GM21423 (cell line): Measurements from ENCODE around the gene ANKRD11.
"Not testable (repeated sequence)": the region's sequence is repeated elsewhere in the genome, so short reads cannot be mapped to it uniquely, and the experiment has no call there.

Source experiments
- ATAC-seq: cut with Tn5 transposase; IDR thresholded peaks from one replicate; pipeline ENCODE4 v1.9.1; 2021; ENCODE audit warnings: mild to moderate bottlenecking, moderate library complexity; ENCODE audit not compliant: unreplicated experiment

Gene ANKRD11

DNA sequence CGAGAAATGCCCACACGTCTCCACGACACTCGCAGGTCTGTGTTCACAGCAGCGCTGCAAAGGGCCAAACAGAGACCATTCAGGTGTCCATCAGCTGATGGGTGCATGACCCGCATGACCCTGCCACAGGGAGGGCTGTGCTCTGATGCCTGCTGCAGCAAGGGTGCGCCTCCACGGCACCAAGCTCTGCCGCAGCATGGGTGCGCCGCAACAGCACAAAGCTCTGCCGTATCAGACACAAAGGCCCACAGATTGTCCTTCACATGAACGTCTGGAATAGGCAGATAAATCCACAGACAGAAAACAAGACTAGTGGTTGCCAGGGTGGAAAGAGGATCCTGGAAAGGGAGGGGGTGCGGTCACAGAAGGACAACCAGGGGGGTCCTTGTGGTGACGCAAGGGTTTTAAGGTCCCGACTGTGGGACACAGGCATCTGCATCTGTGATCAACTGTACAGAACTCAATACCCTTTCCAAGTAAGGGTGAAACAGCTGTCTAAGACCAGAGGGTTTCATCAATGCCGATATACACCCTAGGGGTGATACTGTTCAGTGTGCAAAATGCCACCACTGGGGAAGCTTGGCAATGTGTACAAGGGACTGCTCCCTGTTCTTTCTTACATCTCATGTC lies 121.0 kb downstream of the ANKRD11 start:
- no peak for ATAC-seq

DNA sequence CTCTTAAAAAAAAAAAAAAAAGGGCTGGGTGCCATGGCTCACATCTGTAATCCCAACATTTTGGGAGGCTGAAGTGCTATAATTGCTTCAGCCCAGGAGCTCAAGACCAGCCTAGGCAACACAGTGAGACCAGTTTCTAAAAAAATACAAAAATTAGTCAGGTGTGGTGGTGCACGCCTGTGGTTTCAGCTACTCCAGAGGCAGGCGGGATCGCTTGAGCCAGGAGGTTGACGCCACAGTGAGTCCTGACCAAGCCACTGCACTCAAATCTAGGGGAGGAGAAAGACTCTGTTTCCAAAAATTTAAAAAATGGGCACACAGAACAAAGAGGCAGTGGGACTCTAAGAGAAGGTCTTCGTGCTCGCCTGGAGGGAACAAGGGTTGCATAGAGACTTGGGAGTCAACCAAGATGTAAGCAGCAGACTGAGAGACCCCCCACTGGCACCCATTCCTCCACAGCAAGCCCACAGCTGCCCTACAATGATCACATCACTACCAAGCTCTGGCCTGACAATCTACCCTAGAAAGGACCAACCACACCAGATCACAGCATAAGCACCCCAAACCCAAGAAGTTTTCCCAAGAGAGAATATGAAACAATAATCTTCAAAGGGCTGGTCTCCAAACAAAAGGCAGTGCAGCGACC lies 121.6 kb downstream of the ANKRD11 start:
- no peak for ATAC-seq

DNA sequence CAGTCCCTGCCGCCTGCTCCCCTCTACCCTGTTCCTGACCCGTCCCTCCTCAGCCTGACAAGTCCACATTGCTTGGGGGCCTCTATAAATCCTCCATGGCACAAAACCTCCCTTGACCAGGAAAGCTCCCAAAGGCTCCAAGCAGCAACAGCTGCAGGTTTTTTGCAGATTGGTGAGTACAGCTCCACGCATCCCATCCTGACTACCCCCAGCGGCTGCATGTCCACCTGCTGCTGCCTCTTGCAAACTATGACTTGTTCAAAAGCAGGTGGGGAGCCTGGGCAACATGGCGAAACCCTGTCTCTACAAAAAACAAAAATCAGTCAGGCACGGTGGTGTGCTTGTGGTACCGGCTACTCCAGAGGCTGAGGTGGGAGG lies 122.8 kb downstream of the ANKRD11 start:
- ATAC-seq = no peak

DNA sequence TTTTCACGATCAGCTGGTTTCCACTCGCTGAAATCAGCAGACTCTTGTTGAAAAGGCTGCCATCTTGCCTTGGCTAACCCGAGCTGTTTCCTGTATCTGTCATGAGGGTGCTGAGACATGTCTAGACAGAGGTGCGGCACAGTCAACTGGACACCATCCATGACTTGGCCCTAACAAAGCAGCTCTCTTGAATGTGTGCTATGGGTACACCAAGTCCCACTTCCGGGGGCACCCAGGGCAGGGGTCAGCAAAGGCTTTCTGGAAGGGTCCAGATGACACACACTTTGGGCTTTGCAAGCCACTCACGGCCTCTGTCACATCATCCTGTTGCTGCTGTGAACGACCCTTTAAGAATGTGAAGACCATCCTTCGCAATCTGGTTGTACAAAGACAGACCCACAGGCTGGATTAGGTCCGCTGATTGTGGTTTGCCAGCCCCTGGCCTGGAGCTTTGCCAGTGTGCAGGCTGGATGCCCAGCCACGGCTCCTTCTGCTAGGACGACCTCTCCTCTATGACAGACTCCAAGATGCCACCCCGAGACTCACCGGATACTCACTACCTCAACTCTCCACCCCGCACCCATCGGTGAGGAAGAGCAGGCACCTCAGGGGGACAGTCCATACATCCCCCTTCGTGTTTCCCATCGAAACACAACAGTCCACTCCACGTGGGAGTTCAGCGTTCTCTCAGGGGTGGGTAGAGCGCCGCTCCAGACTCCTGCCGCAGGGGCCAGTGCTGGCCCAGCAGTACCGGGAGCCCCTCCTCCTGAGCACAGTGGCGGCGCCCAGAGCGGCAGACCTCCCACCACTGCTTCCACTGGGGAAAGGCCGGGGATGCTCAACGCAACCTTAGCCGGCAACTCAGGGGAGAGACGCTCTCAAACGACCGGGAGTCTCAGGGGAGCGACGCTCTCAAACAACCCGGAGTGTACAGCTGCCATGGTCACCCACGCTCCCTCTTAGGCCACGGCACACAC lies 123.5 kb downstream of the ANKRD11 start:
- ATAC-seq = no peak

DNA sequence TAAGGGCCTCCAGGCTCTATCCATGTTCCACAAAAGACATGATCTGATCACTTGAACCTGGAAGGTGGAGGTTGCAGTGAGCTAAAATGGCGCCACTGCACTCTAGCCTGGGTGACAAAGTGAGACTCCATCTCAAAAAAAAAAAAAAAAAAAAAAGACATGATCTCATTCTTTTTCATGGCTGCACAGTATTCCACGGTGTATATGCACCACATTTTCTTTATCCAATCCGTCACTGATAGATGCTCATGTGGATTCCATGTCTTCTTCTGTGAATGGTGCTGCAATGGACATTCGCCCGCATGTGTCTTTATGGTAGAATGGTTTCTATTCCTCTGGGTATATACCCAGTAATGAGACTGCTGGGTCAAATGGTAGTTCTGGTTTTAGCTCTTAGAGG lies 124.4 kb downstream of the ANKRD11 start:
- no peak for ATAC-seq

DNA sequence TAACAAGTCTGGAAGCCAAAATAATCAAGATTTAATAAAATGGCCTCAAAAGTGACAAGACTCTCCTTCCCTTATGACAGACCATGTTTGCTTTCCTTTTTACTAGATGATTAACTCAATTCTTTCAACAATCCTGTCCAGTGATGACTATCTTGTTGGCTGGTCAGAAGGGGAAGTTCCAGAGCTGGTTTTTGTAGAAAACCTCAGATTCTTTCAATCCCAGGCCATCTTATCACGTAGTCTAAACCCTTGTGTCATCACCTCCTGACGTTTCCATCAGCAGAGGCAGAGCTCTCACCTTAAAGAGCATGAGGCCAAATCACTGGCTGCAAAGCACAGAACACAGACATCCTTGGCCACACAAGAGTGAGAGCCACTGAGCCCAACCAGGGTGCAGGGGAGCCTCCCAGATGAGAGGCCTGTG lies 125.3 kb downstream of the ANKRD11 start:
- ATAC-seq = no peak

DNA sequence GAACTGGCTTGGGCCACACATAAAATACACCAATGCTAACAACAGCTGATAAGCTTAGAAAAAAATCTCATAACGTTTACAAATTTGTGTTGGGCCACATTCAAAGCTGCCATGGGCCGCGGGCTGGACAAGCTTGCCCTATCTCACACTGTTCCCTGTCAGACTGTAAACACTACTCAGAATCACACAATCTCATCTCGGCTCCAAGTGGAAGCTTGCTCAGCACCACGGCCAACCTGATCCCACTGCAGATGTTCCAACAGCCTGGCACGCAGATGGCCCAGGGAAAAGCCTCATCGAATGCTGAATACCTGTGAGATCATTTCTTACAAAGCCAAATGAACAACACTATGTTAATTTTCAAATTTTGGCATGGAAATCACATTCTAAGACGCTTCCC lies 125.8 kb downstream of the ANKRD11 start:
- no peak for ATAC-seq

DNA sequence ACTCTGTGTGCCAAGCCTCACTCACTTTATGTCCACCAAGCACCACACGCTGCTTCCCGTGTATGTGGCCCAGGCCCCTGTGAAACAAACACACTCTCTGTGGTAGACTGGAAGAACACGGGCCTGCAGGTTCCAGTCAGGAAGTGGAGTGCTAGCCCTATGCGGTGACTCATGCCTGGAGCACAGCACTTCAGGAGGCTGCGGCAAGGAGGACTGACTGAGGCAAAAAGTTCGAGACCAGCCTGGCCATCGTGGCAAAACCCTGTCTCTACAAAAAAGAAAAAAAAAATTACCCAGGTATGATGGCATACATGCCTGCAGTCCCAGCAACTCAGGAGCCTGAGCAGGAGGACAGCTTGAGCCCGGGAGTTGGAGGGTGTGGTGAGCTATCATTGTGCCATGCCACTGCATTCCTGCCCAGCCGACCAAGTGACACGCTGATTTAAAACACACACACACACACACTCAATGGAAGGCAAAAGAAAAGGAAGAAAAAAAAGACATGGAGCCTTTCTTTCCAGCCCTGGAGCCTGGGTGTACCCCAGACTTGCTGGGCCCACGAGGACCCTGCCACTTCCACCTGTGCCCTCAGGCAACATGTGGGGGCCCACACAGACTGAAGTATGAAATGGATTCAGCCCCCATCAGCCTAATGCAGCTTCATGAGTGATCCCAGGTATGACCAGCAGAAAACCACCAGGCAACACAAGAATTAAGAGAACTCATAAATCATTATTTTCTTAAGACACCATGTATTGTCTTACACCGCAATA lies 126.6 kb downstream of the ANKRD11 start:
- no peak for ATAC-seq

DNA sequence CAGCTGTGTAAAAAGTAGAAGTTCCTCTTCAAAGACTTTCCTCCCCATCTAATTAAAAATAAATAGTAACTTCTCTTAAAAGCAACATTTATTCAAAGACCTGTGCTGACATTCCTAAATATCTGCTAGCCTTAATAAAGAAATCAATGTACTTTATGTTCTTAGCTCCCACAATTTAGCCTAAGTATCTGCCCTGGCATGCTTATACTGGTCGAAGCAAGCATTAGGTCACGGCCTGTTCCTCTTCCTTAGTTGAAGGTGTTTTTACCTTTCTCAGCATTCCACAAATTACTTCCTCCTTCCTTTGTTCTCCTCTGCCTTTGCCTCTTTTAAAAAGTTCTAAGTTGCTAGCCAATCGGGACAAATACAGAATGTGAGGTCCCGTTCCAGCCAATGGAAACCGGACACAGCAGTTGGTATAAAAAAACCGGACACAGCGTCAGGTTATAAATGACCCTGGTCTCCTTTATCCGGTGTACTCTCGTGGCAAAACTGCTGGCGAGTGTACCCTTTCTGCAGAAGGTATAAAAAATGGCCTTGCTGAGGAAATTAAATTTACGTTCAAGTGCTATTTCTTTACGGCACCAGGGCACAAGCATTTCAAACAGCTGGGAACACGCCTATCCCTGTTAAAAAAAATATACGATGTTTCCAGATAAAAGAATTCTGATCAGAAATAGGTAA lies 127.7 kb downstream of the ANKRD11 start:
- not testable (repeated sequence) for ATAC-seq

DNA sequence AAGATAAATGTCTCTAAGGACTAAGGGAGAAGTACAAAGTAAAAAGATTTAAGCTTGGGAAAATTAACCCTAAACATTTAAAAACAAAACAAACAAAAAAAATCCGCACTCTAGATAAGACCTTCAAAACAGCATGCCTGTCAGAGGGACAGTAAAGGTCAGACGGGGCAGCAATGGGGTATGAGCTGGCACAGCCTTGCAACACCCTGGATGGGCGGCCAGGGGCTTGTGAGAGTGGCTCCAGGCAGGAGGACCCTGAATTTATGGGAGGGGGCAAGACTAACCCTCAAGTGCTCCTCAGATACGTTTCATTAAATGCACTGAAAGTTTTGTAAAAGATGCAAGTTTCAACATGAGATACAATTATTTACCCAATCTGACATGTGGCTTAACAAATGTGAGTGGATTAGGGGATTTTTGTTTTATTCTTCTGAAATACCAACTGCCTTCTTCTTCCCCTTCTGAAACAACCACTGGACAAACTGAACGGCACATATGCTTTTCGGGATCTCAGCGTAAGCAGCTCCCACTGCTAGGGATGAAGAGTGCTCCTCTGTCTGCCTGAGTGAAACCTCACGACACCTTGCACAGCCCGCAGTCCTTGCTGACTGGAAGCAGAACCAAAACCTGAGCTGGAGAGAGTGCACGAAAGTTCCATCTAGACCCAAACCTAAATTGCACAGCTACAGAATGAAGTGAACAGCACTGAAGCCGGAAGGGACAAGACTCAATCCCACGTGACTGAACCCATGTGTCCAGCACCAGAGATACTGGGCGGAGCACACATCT lies 128.4 kb downstream of the ANKRD11 start:
- peak; percentile 27 for ATAC-seq

DNA sequence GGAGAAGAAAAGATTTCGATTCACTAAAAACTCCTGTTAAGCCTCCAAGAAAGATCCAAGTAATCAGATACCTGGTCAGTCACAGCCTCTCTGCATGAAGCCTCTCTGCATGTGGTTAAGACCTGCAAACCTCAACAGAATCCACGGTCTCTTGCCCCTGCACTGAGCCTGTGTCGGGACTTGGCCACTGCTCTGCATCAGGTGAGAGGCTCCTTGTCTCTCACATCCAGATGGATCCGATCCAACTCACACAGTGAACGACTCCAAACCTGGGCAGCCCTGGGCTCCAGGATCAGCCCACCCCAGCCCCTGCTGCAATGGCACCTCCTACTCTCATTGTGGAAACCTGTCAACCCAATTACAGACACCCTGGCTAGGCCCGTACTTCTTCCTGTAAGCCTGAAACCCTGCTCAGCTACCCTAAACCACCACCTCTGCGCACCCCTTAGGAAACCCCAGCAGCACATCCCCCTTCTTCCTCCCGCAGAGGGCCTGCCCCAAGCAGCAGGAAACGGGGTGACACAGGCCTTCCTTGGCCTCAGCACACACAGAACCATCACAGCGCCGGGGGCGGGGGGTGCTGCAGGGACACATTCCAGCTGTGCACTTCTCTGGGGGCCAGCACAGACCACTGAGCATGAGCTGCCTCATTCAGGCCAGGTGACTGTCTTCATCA lies 129.5 kb downstream of the ANKRD11 start:
- ATAC-seq = peak; percentile 43

DNA sequence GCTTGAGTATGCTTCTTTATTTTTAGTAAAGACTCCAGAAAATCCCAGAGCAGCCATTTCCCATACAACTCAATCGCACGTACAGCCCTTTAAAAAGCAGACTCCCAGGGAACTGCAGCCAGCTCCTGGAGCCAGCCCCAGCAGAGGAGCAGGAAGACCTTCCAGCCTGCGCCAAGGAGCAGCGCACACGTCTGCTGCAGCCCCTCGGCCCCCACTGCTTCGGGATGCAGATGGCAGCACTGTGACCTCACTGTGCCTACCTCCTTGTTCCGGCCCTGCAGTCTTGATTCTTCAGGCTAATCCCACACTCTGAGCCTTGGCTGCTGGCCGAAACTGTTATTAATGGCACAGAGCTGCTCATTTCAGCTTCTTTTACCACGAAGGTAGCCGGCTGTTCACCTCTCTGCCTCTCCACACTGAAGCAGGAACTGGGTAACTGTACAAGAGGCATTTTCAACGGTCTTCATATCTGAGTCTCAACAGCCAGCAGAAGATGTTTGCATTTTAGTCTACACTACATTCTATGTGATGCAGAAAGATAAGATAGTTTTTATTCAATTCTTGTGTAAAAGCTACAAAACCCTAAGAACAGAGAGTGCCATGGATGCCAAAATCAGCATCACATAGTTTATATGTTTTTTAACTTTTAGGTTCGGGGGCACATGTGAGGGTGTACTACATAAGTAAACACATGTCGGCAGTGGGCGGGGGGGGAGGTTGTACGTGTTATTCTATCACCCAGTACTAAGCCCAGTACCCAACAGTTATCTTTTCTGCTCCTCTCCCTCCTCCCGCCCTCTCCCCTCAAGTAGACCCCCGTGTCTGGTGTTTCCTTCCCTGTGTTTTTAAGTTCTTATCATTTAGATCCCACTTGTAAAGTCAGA lies 130.9 kb downstream of the ANKRD11 start:
- no peak for ATAC-seq

DNA sequence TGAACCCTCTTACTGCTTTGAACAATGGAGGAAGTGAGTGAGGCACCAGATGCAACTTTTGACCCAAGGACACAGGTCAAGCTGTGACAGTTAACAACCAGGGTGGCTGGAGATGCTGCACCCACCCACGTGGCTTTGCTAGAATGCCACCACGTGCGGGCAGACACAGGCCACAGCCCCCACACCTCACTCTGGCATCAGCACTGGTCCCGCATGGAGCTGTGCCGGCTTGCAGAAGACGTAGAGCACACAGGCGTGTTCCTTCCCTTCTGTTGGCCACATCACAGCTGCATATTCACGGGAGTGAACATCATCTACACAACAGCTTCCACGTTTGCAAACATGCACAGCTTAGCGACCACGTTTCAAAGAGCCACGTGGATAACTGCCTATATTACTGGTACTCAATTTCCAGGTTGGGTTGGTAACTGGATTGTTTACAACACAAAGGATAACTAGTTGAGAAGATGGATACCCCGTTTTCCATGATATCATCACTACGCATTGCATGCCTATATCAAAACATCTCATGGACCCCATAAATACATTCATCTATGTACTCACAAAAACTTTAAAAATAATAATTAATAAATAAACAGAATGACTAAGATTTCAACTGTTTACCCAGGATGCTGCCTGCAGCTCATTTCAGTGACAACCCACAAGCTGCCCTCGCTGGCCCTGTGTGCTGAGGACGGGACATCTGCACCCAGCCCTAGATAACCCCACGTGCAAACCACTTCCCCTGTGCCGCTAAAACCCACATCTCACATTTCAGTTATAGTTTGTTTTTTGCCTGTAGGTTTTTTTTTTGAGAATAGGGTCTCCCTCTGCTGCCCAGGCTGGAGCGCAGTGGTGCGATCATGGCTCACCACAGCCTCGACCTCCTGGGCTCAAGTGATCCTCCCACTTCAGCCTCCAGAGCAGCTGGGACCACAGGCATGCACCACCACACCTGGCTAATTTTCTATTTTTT lies 132.0 kb downstream of the ANKRD11 start:
- no peak for ATAC-seq

DNA sequence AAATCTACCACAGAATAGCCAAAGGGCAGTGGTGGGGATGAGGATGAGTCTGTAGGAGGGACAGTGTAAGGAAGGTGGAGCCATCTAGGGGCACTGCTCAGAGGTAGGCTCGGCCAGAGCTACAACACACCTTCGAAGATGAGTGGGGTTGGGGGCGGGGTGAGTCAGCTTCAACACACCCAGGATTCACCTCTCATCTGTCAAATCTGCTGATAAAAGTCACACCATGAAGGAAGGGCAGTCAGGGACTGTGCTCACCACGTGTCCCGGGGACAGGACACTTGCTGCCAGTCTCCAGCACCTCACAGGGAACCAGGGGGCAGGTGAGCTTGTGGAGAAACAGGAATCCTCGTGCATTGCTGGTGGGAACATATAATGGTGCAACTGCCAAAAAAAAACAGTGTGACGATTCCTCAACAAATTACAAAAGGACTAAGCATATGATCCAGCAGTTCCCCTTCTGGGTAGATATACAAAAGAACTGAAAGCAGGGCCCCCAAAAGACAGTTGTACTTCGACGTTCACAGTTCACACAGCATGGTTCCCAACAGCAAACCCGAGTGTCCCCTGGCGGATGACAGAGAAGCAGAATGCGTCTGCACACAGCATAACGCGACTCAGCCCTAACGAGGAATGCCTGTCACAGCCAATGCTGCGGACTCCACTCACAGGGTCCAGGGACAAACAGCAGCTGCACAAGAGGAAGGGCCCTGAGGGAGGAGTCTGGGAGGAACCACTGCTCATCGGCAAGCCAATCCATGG lies 133.1 kb downstream of the ANKRD11 start:
- ATAC-seq = no peak

DNA sequence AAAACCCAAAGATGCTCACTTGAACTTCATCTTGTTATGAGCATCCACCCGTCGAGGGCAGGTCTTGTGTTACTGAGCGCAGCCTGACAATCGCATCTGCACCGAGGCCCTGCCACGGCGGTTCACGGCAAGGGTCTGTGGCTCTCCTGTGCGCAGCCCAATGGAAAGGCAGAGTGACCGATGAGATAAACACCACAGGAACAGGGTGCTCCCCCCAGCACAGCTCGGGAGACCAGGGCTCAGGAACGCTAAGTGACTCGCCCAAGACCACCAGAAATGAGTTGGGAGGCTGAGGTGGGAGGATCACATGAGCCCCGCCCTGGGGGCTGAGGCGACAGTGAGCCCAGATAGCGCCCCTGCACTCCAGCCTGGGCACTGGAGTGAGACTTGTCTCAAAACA lies 134.7 kb downstream of the ANKRD11 start:
- no peak for ATAC-seq

DNA sequence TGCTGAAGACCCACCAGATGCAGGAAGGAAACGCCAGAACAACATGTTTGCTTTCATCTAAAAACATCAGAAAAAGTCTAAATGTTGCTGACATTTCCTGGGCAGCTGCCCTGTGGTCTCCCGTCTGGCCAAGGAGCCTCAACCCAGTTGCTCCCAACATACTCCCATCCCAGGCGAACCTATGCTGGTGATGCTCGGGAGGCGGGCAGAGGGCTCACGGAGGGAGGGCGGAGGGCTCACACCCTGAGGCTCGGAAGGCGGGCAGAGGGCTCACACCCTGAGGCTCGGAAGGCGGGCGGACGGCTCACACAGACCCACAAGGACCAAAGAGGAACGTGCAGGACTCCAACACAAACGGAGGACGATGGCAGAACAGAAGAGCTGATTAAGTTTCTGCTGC lies 135.4 kb downstream of the ANKRD11 start:
- no peak for ATAC-seq
